Left ventricle myocardium superior (tissue), 1 donor: Measurements from ENCODE around the gene BICRA. TPM values are rescaled to one million over a fixed set of nuclear protein-coding genes. Genes with fewer than 3 reads are reported as not detected.
"Not testable (repeated sequence)": the region's sequence is repeated elsewhere in the genome, so short reads cannot be mapped to it uniquely, and the experiment has no call there.

ENCODE experiments used
- ATAC-seq: fragments of 200-7000 bp; cut with Tn5 transposase; one replicate; pipeline ENCODE4 v1.9.1; 2020; ENCODE audit warnings: mild to moderate bottlenecking, moderate library complexity
- DNase-seq: peaks from one replicate; pipeline ENCODE4 v3.0.0-alpha.2; 2020
- intact Hi-C: fragments of 100-400 bp; cut with micrococcal nuclease; formaldehyde crosslinking; loops from one replicate; pipeline ENCODE4 v1.11.0; 2022
- total RNA-seq: library from RNA; stranded (reverse); fragmentation: NEBNext Ultra II Directional; extraction: Animal tissue kit (Norgen Biotek cat#: 25700); gene quantifications from one replicate; pipeline ENCODE4 v1.2.1, GENCODE V29; 2021
- donor health status: DM: no; HTN: yes; CAD: no; lungs with severe emphysema.

Gene BICRA
- total RNA-seq, 1 donor from 2014 or later: 9.5 TPM

GRCh38 chr19:47625650-47626049 lies 16.7 kb downstream of the BICRA start:
- intact Hi-C loops: no loop called here
- ATAC-seq (peak; percentile 2), DNase-seq (no peak)

GRCh38 chr19:47626238-47626637 lies 17.3 kb downstream of the BICRA start:
- ATAC-seq (peak; percentile 63), DNase-seq (no peak)
- intact Hi-C loops: no loop called here

DNA sequence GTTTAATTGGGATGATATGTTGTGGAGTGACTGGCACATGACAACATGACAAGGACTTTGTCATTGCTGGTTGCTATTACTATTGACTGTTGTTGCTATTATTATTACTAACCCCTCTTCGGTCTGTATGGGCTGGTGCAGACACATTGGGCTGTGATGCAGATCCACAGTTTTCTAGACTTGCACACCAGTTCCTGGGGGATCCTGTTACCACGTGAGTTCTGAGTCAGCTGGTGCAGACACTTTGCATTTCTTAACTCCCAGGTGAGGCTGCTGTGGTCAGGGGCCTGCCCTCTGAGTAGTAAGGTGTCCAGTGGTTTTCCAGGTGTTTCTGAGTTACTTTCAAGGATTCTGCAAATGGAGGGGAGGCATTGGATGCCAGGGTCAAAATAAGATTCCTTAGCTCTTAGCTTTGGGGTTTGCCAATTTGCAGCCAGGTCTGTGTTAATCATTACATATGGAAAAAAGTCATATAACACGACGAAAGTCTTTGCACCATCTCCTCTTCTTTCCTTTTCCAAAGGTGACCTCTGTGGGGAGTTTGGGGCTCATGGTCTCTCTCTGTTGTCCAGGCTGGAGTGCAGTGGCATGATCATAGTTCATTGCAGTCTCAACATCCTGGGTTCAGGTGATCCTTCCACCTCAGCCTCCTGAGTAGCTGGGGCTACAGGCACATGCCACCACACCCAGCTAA lies 19.3 kb downstream of the BICRA start:
- intact Hi-C loops: no loop called here
- DNase-seq: no peak
- ATAC-seq: no peak

DNA sequence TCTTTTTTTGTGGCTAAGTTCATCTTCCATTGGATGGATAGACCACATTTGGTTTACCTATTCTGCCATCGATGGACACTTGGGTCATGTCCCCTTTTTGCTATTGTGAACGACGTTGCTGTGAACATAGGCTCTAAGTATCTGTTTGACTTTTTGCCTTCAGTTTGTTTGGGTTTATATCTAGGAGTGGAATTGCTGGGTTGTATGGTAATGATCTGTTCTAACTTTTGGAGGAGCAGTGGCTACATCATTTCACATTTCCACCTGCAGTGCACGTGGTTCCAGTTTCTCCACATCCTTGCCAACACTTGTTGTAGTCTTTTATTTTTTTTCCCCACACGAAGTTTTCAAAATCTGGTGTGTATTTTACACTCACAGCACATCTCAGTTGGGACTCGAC lies 21.7 kb downstream of the BICRA start:
- DNase-seq (no peak), ATAC-seq (no peak)
- intact Hi-C loops: no loop called here

- peak; percentile 68 for ATAC-seq
- intact Hi-C loops: no loop called here
- DNase-seq: peak; percentile 64
Observed at GRCh38 chr19:47631681-47632446, 22.9 kb downstream of the BICRA start.

GRCh38 chr19:47633517-47633916 lies 24.6 kb downstream of the BICRA start:
- ATAC-seq (peak; percentile 8), DNase-seq (no peak)
- intact Hi-C loops: no loop called here

DNA sequence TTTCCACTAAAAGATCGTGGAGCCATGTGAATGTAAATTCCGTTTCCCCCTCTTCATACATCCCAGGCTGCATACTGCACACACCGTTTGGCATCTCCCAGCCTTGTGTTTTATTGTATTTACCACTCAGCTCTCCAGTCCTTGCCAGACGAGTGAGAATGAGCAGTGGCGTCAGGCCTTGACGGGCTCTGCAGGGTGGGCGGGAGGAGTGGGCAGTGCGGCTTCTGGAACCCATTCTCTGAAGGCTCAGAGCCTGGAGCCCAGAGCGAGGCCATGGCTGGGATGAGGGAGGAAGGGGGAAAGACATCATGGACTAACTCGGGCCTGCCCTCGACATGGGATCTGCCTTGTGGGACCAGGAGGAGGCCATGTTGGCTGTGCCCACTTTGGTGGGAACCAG lies 25.1 kb downstream of the BICRA start:
- ATAC-seq (no peak), DNase-seq (peak; percentile 20)
- intact Hi-C loops: no loop called here

DNA sequence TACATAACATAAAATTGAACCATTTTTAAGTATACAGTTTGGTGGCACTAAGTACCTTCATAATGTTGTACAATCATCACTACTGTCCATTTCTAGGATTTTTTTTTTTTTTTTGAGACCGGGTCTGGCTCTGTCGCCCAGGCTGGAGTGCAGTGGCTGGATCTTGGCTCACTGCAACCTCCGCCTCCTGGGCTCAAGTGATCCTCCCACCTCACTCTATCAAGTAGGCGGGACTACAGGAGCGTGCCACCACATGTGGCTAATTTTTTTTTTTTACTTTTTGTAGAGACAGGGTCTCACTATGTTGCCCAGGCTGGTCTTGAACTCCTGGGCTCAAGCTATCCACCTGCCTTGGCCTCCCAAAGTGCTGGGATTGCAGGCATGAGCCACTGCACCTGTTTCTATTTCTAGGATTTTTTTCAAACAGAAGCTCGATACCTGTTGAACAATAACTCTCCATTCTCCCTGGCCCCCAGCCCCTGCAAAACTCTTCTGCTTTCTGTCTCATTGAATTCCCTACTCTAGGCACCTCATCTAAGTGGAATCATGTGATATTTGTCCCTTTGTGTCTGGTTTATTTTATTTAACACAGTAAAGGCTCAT lies 26.3 kb downstream of the BICRA start:
- intact Hi-C loops, DNase-seq: not testable (repeated sequence)
- peak; percentile 18 for ATAC-seq

DNA sequence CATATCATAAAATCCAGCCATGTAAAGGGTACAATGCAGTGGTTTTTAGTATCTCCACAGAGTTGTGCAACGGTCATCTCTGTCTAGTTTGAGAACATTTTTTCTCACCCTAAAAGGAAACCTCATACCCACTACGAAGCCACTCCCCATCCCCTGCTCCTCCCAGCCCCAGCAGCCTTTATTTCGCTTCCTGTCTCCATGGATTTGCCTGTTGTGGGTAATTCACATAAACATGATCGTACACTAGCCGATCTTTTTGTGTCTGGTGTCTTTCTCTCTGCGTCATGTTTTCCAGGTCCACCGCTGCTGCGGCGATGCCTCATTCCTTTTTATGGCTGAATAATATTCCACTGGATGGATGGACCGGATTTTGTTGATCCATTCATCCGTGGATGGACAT lies 28.6 kb downstream of the BICRA start:
- DNase-seq (no peak), ATAC-seq (no peak)
- intact Hi-C loops: no loop called here

GRCh38 chr19:47641891-47642485 lies 33.1 kb downstream of the BICRA start:
- ATAC-seq (no peak), DNase-seq (peak; percentile 11)
- intact Hi-C loops: no loop called here

DNA sequence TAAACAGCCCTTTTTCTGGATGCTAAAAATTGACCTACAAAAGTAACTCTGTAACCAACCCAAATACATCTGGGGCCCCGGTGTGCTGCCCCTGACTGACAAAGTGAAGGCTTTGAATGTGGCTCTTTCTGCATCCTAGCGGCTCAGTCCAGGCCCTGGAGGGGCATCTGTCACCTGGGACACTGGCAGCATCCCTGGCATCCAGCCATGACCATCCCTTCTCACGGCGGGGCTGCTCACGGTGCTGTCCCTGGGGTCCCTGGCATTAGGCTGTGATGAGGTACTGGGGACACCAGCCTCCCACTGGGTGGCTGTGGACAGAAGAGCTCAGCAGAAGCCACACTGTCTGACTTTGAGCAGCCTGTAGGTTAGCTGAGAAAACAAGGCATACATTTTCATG lies 34.3 kb downstream of the BICRA start:
- intact Hi-C loops: no loop called here
- DNase-seq: peak; percentile 22
- no peak for ATAC-seq

- ATAC-seq (no peak), DNase-seq (no peak)
- intact Hi-C loops: no loop called here
Observed at GRCh38 chr19:47644199-47644598, 35.3 kb downstream of the BICRA start.

GRCh38 chr19:47644743-47645482 lies 36.0 kb downstream of the BICRA start:
- ATAC-seq: no peak
- intact Hi-C loops: no loop called here
- DNase-seq: no peak

DNA sequence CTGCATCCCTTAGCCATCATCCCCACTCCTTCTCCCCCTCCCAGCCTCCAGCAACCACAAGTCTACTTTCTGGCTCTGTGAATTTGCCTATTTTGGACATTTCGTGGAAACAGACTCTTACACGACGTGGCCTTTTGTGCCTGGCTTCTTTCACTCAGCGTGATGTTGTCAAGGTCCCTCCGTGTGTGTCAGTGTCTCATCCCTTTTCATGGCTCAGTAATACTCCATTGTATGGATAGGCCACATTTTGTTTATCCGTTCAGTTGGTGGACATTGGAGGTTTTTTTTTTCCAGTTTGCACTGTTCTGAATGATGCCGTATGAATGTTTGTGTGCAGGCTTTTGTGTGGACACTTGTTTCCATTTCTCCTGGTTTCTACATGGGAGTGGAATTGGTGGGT lies 38.0 kb downstream of the BICRA start:
- intact Hi-C loops: no loop called here
- DNase-seq (no peak), ATAC-seq (no peak)

DNA sequence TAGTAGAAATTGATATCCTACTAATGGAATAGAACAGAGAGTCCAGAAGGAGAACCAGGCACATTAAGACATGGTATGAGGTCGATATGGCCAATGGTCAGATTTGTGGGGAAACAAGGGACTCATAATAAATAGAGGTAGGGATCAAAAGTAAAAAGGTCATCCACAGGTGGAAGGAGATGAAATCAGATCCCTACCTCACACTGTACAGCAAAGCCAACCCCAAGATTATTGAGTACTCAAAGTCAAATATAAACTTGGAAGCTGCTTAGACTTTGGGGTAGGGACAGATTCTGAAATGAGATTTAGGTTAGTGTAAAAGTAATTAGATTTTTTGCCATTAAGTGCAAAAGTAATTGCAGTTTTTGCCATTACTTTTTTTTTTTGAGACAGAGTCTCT lies 40.7 kb downstream of the BICRA start:
- no peak for ATAC-seq
- intact Hi-C loops: no loop called here
- no peak for DNase-seq

DNA sequence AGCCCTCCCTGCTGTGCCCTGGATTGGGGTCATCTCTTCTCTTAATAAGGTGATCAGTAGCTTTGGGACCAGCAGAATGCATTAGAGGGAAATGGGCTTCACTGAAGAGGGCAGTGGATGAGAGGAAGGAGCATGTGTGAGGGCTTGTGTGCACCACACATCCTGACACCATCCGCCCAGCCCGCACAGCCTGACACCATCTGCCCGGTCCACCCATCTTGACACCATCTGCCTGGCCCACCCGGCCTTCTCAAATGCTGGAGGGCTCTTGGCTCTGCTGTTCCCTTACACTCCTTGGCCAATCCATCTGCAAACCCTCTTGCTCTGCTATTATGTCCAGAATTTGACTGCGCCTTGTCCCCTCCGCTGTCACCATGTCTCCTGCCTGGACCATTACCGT lies 41.8 kb downstream of the BICRA start:
- intact Hi-C loops: no loop called here
- DNase-seq: no peak
- ATAC-seq: no peak

DNA sequence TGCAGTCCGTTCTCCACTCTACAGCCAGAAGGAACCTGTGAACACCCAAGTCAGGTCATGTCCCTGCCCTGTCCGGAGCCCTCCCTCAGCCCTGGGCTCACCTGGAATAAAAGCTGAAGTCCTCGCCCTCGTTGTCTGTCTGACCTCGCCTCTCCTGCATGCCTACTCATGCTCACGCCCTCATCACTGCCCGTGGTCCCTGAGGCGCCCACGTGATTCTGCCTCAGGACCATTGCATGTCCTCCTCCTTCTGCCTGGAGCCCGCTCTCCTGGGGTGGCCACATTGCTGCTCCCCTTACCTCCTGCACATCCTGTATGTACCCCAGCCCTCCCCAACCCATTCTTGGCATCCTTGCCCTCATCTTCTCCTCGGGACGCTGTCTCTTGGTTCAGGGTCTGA lies 42.2 kb downstream of the BICRA start:
- intact Hi-C loops: no loop called here
- ATAC-seq (no peak), DNase-seq (no peak)

- intact Hi-C loops: no loop called here
- peak; percentile 6 for ATAC-seq
- DNase-seq: no peak
Observed at GRCh38 chr19:47651691-47652090, 42.8 kb downstream of the BICRA start.

DNA sequence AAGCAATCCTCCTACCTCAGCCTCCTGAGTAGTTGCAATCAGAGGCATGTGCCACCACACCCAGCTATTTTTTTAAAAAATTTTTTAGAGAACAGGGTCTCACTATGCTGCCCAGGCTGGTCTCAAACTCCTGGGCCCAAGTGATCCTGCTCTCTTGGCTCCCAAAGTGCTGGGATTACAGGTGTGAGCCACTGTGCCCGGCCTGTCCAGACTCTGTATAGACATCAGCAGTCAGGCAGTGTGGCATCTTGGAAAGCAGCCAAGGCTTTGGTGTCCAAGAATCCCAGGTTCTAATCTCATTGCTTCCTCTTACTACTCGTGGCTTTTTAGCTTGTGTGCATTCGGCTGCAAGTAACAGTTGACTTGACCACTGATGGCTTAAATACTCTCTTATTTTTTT lies 43.4 kb downstream of the BICRA start:
- DNase-seq (no peak), ATAC-seq (no peak)
- intact Hi-C loops: no loop called here

GRCh38 chr19:47653856-47654255 lies 44.9 kb downstream of the BICRA start:
- no peak for DNase-seq
- ATAC-seq: no peak
- intact Hi-C loops: no loop called here
